Left kidney (tissue), 2 donors: ENCODE results near the gene PRRG2. TPM values are rescaled to one million over a fixed set of nuclear protein-coding genes. Genes with fewer than 3 reads are reported as not detected.
"Not testable (repeated sequence)": the region's sequence is repeated elsewhere in the genome, so short reads cannot be mapped to it uniquely, and the experiment has no call there.

Experiments used
- DNase-seq: peaks from one replicate; pipeline ENCODE4 v3.0.0-alpha.2; 2013
- polyA plus RNA-seq: library from polyadenylated mRNA; unstranded; fragments of 120-200 nt; gene quantifications from one replicate; pipeline ENCODE4 v1.2.1, GENCODE V29; 2013; ENCODE audit not compliant: insufficient read length

Gene PRRG2
- polyA plus RNA-seq, 1 donor, result 7.3 TPM

- no peak for DNase-seq
These were observed 21.7 kb downstream of the PRRG2 start for GRCh38 chr19:49602806-49603205.

- DNase-seq, result no peak
These were observed 24.5 kb downstream of the PRRG2 start for GRCh38 chr19:49605605-49606004.

- no peak for DNase-seq
These were observed 28.5 kb downstream of the PRRG2 start for GRCh38 chr19:49609499-49610092.

GRCh38 chr19:49613374-49613773 lies 32.3 kb downstream of the PRRG2 start:
- DNase-seq, result no peak

- DNase-seq, result no peak
These were observed 33.1 kb downstream of the PRRG2 start for GRCh38 chr19:49614096-49614833.

DNA sequence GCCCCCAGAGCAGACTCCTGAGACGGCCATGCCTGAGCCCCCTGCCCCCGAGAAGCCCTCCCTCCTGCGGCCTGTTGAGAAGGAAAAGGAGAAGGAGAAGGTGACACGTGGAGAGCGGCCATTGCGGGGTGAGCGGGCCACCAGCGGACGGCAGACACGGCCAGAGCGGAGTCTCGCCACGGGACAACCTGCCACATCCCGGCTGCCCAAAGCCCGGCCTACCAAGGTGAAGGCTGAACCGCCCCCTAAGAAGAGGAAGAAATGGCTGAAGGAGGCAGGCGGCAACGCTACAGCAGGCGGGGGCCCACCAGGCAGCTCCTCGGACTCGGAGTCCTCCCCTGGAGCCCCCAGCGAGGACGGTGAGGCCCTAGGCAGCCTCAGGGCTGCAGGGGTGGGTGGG lies 34.7 kb downstream of the PRRG2 start:
- no peak for DNase-seq

DNA sequence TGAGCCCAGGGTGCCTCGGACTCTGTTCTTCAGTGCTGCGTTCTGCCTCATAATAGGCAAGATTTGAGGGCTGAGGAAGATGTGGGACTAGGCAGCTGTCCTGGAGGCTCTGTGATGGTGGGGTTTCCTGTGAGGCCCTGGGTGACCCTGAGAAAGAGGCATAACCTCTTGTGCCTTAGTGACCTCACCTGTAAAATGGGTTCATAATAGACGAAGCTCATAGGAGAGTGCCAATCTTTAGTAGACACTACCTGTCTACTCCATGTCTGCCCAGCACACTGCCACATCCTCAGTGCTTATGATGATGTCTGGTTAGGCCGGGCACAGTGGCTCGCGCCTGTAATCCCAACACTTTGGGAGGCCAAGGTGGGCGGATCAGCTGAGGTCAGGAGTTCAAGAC lies 35.4 kb downstream of the PRRG2 start:
- no peak for DNase-seq

GRCh38 chr19:49616945-49617344 lies 35.8 kb downstream of the PRRG2 start:
- DNase-seq, result no peak

GRCh38 chr19:49617860-49618259 lies 36.7 kb downstream of the PRRG2 start:
- not testable (repeated sequence) for DNase-seq

- no peak for DNase-seq
These were observed 44.1 kb downstream of the PRRG2 start for GRCh38 chr19:49624967-49625910.

DNA sequence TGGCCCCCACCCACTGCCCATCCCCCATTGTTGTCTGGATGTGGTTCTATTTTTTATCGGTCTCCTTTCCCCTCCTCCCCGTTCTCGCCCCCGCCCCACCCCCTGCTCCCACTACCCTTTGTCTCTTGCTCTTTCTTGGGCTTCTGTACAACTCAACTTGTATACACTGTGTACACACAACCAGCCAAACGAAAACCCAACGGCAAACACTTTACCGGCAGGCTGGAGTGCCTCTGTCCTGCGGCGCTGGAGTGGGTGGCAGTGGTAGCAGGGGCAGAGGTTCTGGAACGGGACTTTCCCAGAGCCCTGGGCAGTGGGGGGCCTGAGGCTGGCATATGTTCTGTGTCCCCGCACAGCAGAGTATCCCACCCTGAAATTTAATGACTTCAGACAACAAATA lies 45.1 kb downstream of the PRRG2 start:
- DNase-seq, result no peak

- DNase-seq, result no peak
These were observed 48.5 kb downstream of the PRRG2 start for GRCh38 chr19:49629659-49630058.

- DNase-seq, result no peak
These were observed 50.0 kb downstream of the PRRG2 start for GRCh38 chr19:49631014-49631588.

DNA sequence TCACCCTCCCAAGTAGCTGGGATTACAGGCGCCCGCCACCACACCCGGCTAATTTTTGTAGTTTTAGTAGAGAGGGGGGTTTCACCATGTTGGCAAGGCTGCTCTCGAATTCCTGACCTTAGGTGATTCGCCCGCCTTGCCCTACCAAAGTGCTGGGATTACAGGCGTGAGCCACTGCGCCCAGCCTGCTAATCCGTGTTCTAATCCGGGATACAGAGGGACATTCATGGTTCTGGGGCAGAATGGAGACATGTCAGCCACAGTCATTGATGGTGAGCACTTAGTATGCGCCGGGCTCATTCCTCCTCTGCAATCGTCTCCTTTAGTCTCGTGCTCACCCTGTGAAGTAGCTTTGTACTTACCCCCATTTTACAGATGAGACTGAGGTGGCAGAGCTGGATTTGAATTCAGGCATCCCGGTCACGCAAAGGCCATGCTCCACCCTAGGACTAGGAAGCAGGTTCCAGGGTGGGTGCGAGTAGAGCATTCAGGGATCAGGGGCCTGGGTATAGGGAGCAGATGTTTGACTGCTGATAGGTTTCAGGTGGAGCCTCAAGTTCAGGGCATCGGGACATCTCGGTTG lies 50.6 kb downstream of the PRRG2 start:
- no peak for DNase-seq

GRCh38 chr19:49632576-49632975 lies 51.5 kb downstream of the PRRG2 start:
- DNase-seq, result no peak

- not testable (repeated sequence) for DNase-seq
These were observed 52.2 kb downstream of the PRRG2 start for GRCh38 chr19:49633273-49633672.

- DNase-seq, result no peak
These were observed 54.6 kb downstream of the PRRG2 start for GRCh38 chr19:49635530-49636232.

DNA sequence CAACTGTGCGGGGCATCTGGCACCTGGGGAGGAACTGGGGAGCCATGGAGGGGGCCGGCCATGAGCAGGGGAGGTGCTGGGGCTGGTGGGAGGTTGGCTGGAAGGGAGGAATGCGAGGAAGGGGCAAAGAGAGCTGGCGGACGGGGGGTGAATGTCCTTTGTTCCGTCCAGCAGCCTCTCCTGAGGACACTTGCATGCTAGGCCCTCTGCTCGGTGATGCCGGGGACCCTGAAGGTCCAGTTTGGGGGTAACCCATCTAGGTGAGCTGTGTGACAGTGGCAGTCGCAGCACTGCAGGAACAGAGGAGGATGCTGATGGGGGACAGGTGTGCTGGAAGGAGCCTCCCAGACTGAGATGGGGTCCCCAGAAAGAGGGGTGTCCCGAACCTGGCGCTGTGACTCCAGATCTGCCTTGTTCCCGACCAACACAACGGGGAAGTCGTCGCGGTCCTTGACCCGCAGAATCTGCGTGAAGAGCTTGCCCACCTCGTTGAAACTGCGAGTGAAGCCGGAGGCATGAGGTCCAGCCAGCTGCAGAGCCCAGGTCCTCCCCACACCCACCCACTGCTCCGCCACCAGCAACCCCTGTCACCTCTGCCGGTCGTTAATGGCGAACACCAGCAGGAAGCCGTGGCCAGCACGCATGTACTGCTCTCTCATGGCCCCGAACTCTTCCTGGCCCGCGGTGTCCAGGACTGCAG lies 55.3 kb downstream of the PRRG2 start:
- no peak for DNase-seq

GRCh38 chr19:49637821-49638738 lies 57.0 kb downstream of the PRRG2 start:
- DNase-seq, result no peak
